Activated T-helper 9 cell treated with anti-CD3 and anti-CD28 coated beads, Interleukin-2, amount 50 U/mL, for 16 hours (primary cell): ENCODE data around the gene RNF157.
"Not testable (repeated sequence)": the region's sequence is repeated elsewhere in the genome, so short reads cannot be mapped to it uniquely, and the experiment has no call there.

Source experiments
- DNase-seq: peaks from one replicate; pipeline ENCODE4 v3.0.0-alpha.2; 2020; ENCODE audit warnings: low read depth

Gene RNF157

GRCh38 chr17:76232342-76232741, 8.0 kb downstream of the RNF157 start:
- no peak for DNase-seq

GRCh38 chr17:76226749-76227148, 13.5 kb downstream of the RNF157 start:
- not testable (repeated sequence) for DNase-seq

- DNase-seq: not testable (repeated sequence)
Measured at GRCh38 chr17:76225373-76226086, 14.8 kb downstream of the RNF157 start.

- DNase-seq: no peak
Measured at GRCh38 chr17:76223802-76224201, 16.5 kb downstream of the RNF157 start.

- no peak for DNase-seq
Measured at GRCh38 chr17:76219670-76220383, 20.5 kb downstream of the RNF157 start.

- DNase-seq: no peak
Measured at GRCh38 chr17:76217081-76217480, 23.2 kb downstream of the RNF157 start.

GRCh38 chr17:76213491-76213890, 26.8 kb downstream of the RNF157 start:
- no peak for DNase-seq

- no peak for DNase-seq
Measured at GRCh38 chr17:76208120-76208519, 32.2 kb downstream of the RNF157 start.

- DNase-seq: no peak
Measured at GRCh38 chr17:76207275-76208059, 32.8 kb downstream of the RNF157 start.

GRCh38 chr17:76205542-76206144, 34.6 kb downstream of the RNF157 start:
- DNase-seq: not testable (repeated sequence)

GRCh38 chr17:76204277-76204676, 36.0 kb downstream of the RNF157 start:
- DNase-seq: no peak

- no peak for DNase-seq
Measured at GRCh38 chr17:76200354-76200753, 39.9 kb downstream of the RNF157 start.

GRCh38 chr17:76199469-76199868, 40.8 kb downstream of the RNF157 start:
- DNase-seq: peak; percentile 31

GRCh38 chr17:76198702-76199101, 41.6 kb downstream of the RNF157 start:
- no peak for DNase-seq

- DNase-seq: no peak
Measured at GRCh38 chr17:76197911-76198310, 42.4 kb downstream of the RNF157 start.

- no peak for DNase-seq
Measured at GRCh38 chr17:76196675-76197074, 43.6 kb downstream of the RNF157 start.

- DNase-seq: no peak
Measured at GRCh38 chr17:76195281-76196096, 44.8 kb downstream of the RNF157 start.

GRCh38 chr17:76193591-76193990, 46.7 kb downstream of the RNF157 start:
- DNase-seq: no peak

- DNase-seq: peak; percentile 14
Measured at GRCh38 chr17:76191896-76192295, 48.4 kb downstream of the RNF157 start.

GRCh38 chr17:76189741-76190140, 50.6 kb downstream of the RNF157 start:
- no peak for DNase-seq

GRCh38 chr17:76189247-76189646, 51.0 kb downstream of the RNF157 start:
- no peak for DNase-seq
